Subcutaneous preadipocyte (primary cell): ENCODE data around the gene GJA3. TPM values are rescaled to one million over a fixed set of nuclear protein-coding genes. Genes with fewer than 3 reads are reported as not detected.

ENCODE experiments used
- total RNA-seq: library from RNA; depleted of rRNA; stranded (reverse); fragments of >200 nt; gene quantifications from 2 replicates; pipeline ENCODE4 v1.2.3, GENCODE V29; 2012

The GJA3 gene
- total RNA-seq: 1.1 and 2.2 TPM in 2 replicates

DNA sequence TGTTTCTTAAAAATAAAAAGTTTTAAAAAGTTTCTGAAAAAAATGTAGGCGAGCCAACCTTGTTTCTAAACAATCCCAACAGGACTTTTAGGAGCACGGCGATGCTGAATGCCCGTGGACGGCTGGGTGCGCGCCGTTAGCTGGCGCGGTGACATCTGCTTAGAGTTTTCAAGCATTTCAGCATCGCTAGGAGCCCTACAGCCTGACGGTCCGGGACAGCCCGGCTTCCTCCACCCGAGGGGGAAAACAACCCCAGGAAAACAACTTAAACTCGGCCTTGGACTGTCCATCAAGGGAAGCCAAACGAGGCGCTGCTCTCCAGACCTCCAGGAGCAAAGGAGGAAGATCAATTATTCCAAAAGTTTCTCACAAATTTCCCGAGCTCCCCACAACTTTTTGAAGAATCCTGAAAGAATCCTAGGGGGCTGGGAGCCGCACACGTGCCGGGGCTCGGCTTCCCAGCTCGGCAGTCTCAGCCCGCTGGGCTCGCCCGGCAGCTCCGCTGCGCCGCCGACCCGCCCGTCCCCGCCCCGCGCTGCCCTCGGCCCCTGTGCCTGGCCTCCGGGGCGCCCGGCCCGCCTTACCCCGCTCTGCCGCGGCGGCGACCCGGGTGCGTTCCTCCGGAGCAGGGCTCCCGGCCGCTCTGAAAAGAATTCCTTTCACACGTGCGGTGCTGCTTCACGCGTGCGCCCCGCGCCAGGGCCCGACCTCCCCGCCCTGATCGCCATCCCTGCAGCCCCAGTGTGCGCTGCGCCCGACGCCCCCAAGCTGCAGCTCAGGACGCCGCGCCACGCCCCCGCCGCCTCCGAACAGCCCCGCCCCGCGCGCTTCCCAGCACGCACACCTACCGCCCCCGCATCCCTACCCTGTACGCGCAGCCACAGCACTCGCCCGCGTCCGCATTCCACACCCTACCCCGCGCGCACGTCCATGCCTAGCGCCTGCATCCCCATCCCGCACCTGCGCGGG, at the start of gene GJA3:
TSS of gene GJA3 (minus strand) at position 747 of the 969 bp plus-strand sequence. CDS start 17,764 bp downstream, outside the sequence.

DNA sequence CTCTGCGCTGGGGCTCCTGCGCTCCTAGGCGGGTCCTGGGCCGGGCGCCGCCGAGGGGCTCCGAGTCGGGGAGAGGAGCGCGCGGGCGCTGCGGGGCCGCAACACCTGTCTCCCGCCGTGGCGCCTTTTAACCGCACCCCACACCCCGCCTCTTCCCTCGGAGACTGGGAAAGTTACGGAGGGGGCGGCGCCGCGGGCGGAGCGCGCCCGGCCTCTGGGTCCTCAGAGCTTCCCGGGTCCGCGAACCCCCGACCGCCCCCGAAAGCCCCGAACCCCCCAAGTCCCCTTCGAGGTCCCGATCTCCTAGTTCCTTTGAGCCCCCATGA, 31.9 kb upstream of the GJA3 start, which contains the start of gene GJB2:
TSS of gene GJB2 (minus strand) at position 103 of the 326 bp plus-strand sequence. CDS start 3,357 bp downstream, outside the sequence.

Other genes starting within 250 kb of the GJA3 start
- gene ZMYM2, start 202.3 kb downstream of the GJA3 start, total RNA-seq: 35.2 and 36.7 TPM in 2 replicates
- 1.5 and 2.7 TPM in 2 replicates for gene GJB2, start 31.9 kb upstream of the GJA3 start, total RNA-seq
- gene GJB6, start 71.3 kb upstream of the GJA3 start, total RNA-seq: not detected in 2 replicates